Neural cell (in vitro differentiated cells): Measurements from ENCODE around the gene MAML2. TPM values are rescaled to one million over a fixed set of nuclear protein-coding genes. Genes with fewer than 3 reads are reported as not detected.

ENCODE experiments used
- H2AFZ ChIP-seq: fragments of 200-600, 300-800 bp; sonication (generic), shearing (Covaris generic); 2 replicates; pipeline ENCODE4 v1.6.0; 2014; ENCODE audit warnings: low read depth, mild to moderate bottlenecking, antibody characterized with exemption, low read length, moderate library complexity
- H3F3A ChIP-seq: fragments of 200-600 bp; shearing (Covaris generic); 2 replicates; pipeline ENCODE4 v1.6.1; 2016; ENCODE audit warnings: mild to moderate bottlenecking, moderate library complexity, mixed read lengths, antibody characterized with exemption, low read length; ENCODE audit not compliant: insufficient read depth, poor library complexity, severe bottlenecking
- H3K27ac ChIP-seq: fragments of 200-600, 300-800 bp; sonication (generic), shearing (Covaris generic); 2 replicates; pipeline ENCODE4 v1.5.1; 2014; ENCODE audit warnings: mild to moderate bottlenecking, low read length, moderate library complexity
- H3K27me3 ChIP-seq: fragments of 300-800, 200-600 bp; sonication (generic), shearing (Covaris generic); 2 replicates; pipeline ENCODE4 v1.6.0; 2014; ENCODE audit warnings: mild to moderate bottlenecking, low read depth, low read length, moderate library complexity; ENCODE audit not compliant: insufficient read depth
- H3K36me3 ChIP-seq: fragments of 300-800, 200-600 bp; sonication (generic), shearing (Covaris generic); 2 replicates; pipeline ENCODE4 v1.5.1; 2014; ENCODE audit warnings: mild to moderate bottlenecking, antibody characterized with exemption, low read length, moderate library complexity; ENCODE audit not compliant: insufficient read depth
- H3K4me2 ChIP-seq: fragments of 300-800, 200-600 bp; sonication (generic), shearing (Covaris generic); 2 replicates; pipeline ENCODE4 v1.6.0; 2014; ENCODE audit warnings: mild to moderate bottlenecking, low read length
- H3K4me3 ChIP-seq: fragments of 300-800, 200-600 bp; sonication (generic), shearing (Covaris generic); 2 replicates; pipeline ENCODE4 v1.5.1; 2014; ENCODE audit warnings: mild to moderate bottlenecking, low read length, moderate library complexity
- H3K79me2 ChIP-seq: fragments of 200-600 bp; shearing (Covaris generic); replicated peaks from 2 replicates; pipeline ENCODE4 v1.6.0; 2014; ENCODE audit warnings: mild to moderate bottlenecking, low read length, moderate library complexity; ENCODE audit not compliant: insufficient read depth
- H3K9ac ChIP-seq: fragments of 300-800, 200-600 bp; sonication (generic), shearing (Covaris generic); 2 replicates; pipeline ENCODE4 v1.6.1; 2016; ENCODE audit warnings: mild to moderate bottlenecking, low read length, mixed read lengths
- H3K9me2 ChIP-seq: fragments of 200-600 bp; shearing (Covaris generic); 2 replicates; pipeline ENCODE4 v1.6.1; 2016; ENCODE audit warnings: mild to moderate bottlenecking, low read length, mixed read lengths; ENCODE audit not compliant: insufficient read depth
- H3K9me3 ChIP-seq: fragments of 200-600, 300-800 bp; sonication (generic), shearing (Covaris generic); 2 replicates; pipeline ENCODE4 v1.6.1; 2016; ENCODE audit warnings: mild to moderate bottlenecking, mixed run types, low read length, moderate library complexity, mixed read lengths
- H4K20me1 ChIP-seq: fragments of 200-600 bp; shearing (Covaris generic); 2 replicates; pipeline ENCODE4 v1.6.1; 2016; ENCODE audit warnings: mild to moderate bottlenecking, mixed run types; ENCODE audit not compliant: insufficient read depth
- CTCF ChIP-seq: fragments of 450-650 bp; IDR thresholded peaks from 2 replicates; pipeline ENCODE4 v1.5.1; 2014; ENCODE audit warnings: antibody characterized with exemption, mild to moderate bottlenecking, moderate library complexity; ENCODE audit not compliant: poor library complexity, severe bottlenecking
- EP300 ChIP-seq: fragments of 450-650 bp; conservative IDR thresholded peaks from 2 replicates; pipeline ENCODE4 v1.6.1; 2014; ENCODE audit warnings: antibody characterized with exemption, mild to moderate bottlenecking, moderate library complexity; ENCODE audit not compliant: poor library complexity, severe bottlenecking
- EZH2 ChIP-seq: fragments of 200-600, 300-800 bp; shearing (Covaris generic), sonication (generic); IDR thresholded peaks from 2 replicates; pipeline ENCODE4 v1.6.1; 2014; ENCODE audit warnings: antibody characterized with exemption, low read length, borderline replicate concordance, mild to moderate bottlenecking; ENCODE audit not compliant: insufficient read depth, poor library complexity, severe bottlenecking
- MXI1 ChIP-seq: fragments of 450-650 bp; conservative IDR thresholded peaks from 2 replicates; pipeline ENCODE4 v1.6.1; 2014; ENCODE audit warnings: antibody characterized with exemption, mild to moderate bottlenecking; ENCODE audit not compliant: poor library complexity, severe bottlenecking
- POLR2AphosphoS5 ChIP-seq: IDR thresholded peaks from 2 replicates; pipeline ENCODE4 v1.6.1; 2012
- RAD21 ChIP-seq: fragments of 450-650 bp; conservative IDR thresholded peaks from 2 replicates; pipeline ENCODE4 v1.6.1; 2014; ENCODE audit warnings: antibody characterized with exemption, mild to moderate bottlenecking, moderate library complexity
- REST ChIP-seq: IDR thresholded peaks from 2 replicates; pipeline ENCODE4 v1.6.1; 2012; ENCODE audit warnings: borderline replicate concordance
- SMC3 ChIP-seq: fragments of 450-650 bp; conservative IDR thresholded peaks from 2 replicates; pipeline ENCODE4 v1.6.1; 2014; ENCODE audit warnings: antibody characterized with exemption, mild to moderate bottlenecking, moderate library complexity; ENCODE audit not compliant: poor library complexity
- TAF1 ChIP-seq: IDR thresholded peaks from 2 replicates; pipeline ENCODE4 v1.6.1; 2012; ENCODE audit warnings: low read depth
- polyA plus RNA-seq: library from polyadenylated mRNA; depleted of rRNA; stranded (reverse); fragments of >200 nt; gene quantifications from 2 replicates; pipeline ENCODE4 v1.2.3, GENCODE V29; 2014

Gene MAML2
- polyA plus RNA-seq, 1 donor from 2014 or later: 3.6 TPM

GRCh38 chr11:96303980-96304379, 39.0 kb downstream of the MAML2 start:
- H3K27me3 ChIP-seq: no peaks in the 10 kb centered on the region
- H3K79me2 ChIP-seq: no peaks in the 10 kb centered on the region
- no peaks in the 10 kb centered on the region for H3K36me3 ChIP-seq
- no peak overlapping the region for H3K4me3 ChIP-seq
- H3K27ac ChIP-seq: no peak overlapping the region
- no peaks in the 10 kb centered on the region for H3K9me2 ChIP-seq
- H3K9me3 ChIP-seq: no peaks in the 10 kb centered on the region
- H3K4me2 ChIP-seq: no peak overlapping the region
- no peak overlapping the region for H2AFZ ChIP-seq
- TF ChIP-seq RAD21 (no peak), EP300 (no peak), TAF1 (no peak), REST (no peak), CTCF (no peak), SMC3 (no peak), EZH2 (no peak), POLR2AphosphoS5 (no peak), MXI1 (no peak)
- peaks cover 6% of the 10 kb centered on the region for H3F3A ChIP-seq
- no peaks in the 10 kb centered on the region for H4K20me1 ChIP-seq
- no peak overlapping the region for H3K9ac ChIP-seq

- Histone ChIP-seq H3K79me2 (no peaks in the 10 kb centered on the region), H3F3A (peaks cover 6% of the 10 kb centered on the region), H4K20me1 (no peaks in the 10 kb centered on the region), H3K36me3 (no peaks in the 10 kb centered on the region), H3K9ac (no peak overlapping the region), H3K9me3 (no peaks in the 10 kb centered on the region), H3K27me3 (no peaks in the 10 kb centered on the region), H3K4me3 (no peak overlapping the region), H3K9me2 (no peaks in the 10 kb centered on the region), H3K27ac (no peak overlapping the region), H3K4me2 (no peak overlapping the region), H2AFZ (no peak overlapping the region)
- TF ChIP-seq POLR2AphosphoS5: no peak
- TF ChIP-seq RAD21: no peak
- TF ChIP-seq EP300: no peak
- no peak for TF ChIP-seq EZH2
- TF ChIP-seq SMC3: no peak
- TF ChIP-seq CTCF: no peak
- TF ChIP-seq TAF1: no peak
- no peak for TF ChIP-seq MXI1
- TF ChIP-seq REST: no peak
Observed at GRCh38 chr11:96303064-96303463, 39.9 kb downstream of the MAML2 start.
